Adrenal gland (tissue), 5 donors: ENCODE results near the gene ADCY4.

Experiments
- CTCF ChIP-seq, 6 experiments: fragments of 450-650 bp in 4 of 6; fragments of 200-600 bp in 2 of 6; sonication (generic) in 1 of 6; IDR thresholded peaks; 1 replicate in 5 of 6; 2 replicates in 1 of 6; pipeline versions ENCODE4 v1.5.1 to v1.8.0; 2016 to 2021; ENCODE audit warnings: antibody characterized with exemption in 6 of 6, mild to moderate bottlenecking in 2 of 6, moderate library complexity in 1 of 6
- POLR2A ChIP-seq, 2 donors: fragments of 450-650 bp; IDR thresholded peaks; one replicate each; pipeline ENCODE4 v1.6.1; 2017; ENCODE audit warnings: antibody characterized with exemption in 2 of 2, mild to moderate bottlenecking in 2 of 2, moderate library complexity in 1 of 2
- donor health status: DM: no; HTN: no; CAD: no.

DNA sequence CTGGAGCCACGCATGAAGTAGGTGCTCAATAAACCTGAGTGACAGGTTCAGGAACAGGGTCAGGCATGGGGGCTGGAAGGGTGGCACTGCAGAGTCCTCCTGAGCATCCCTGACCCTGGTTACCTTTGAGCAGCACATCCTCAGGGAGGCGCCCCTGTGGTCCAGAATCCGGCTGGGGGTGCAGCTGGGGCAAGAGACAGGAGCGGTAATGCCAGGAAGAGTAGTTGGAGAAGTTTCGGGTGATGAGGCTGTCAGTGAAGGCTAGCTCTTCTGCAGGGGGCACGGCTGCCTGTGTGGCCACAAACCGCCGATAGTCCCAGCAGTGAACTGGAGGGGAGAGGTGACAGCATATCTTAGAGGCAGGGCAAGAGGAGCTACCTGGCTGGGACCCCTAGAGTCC is 65.5 kb downstream of the ADCY4 start:
- TF ChIP-seq POLR2A (IDR thresholded peaks at IDR 0.05): no peak
- no peak for TF ChIP-seq CTCF (IDR thresholded peaks at IDR 0.05)
